ENCODE measurements around the gene MYO3B. TPM values are rescaled to one million over a fixed set of nuclear protein-coding genes. Genes with fewer than 3 reads are reported as not detected.

The MYO3B gene
- polyA plus RNA-seq, 1 donor, result 0.30 TPM

GRCh38 chr2:170386554-170386953 lies 208.6 kb downstream of the MYO3B start:
- no peaks in the 10 kb centered on the region for H3K9me3 ChIP-seq (ENCODE audit: control insufficient read depth, low read depth, low read length)
- H3K4me1 ChIP-seq (ENCODE audit: control insufficient read depth, insufficient read depth, low read length), result no peaks in the 10 kb centered on the region
- H3K27ac ChIP-seq (ENCODE audit: low read length), result no peak overlapping the region
- H3K36me3 ChIP-seq (ENCODE audit: control insufficient read depth, insufficient read depth, low read length), result no peaks in the 10 kb centered on the region
- no peak for DNase-seq
- WGBS (ENCODE audit: insufficient coverage, low lambda C conversion rate), result no CpG with 5 or more reads among the region's 3 CpGs
- peaks cover 36% of the 10 kb centered on the region for H3K27me3 ChIP-seq (ENCODE audit: control insufficient read depth, insufficient read depth, low read length)
- H3K4me3 ChIP-seq (ENCODE audit: low read length), result no peak overlapping the region

- Histone ChIP-seq H3K4me3 (ENCODE audit: low read length) (no peak overlapping the region), H3K4me1 (ENCODE audit: control insufficient read depth, insufficient read depth, low read length) (no peaks in the 10 kb centered on the region), H3K36me3 (ENCODE audit: control insufficient read depth, insufficient read depth, low read length) (no peaks in the 10 kb centered on the region), H3K9me3 (ENCODE audit: control insufficient read depth, low read depth, low read length) (no peaks in the 10 kb centered on the region), H3K27ac (ENCODE audit: low read length) (no peak overlapping the region), H3K27me3 (ENCODE audit: control insufficient read depth, insufficient read depth, low read length) (peaks cover 25% of the 10 kb centered on the region)
- 100% methylated on average over 1 of the region's 2 CpGs for WGBS (ENCODE audit: insufficient coverage, low lambda C conversion rate)
- DNase-seq, result no peak
Observed at GRCh38 chr2:170391018-170391417, 213.1 kb downstream of the MYO3B start.

GRCh38 chr2:170391697-170392096 lies 213.8 kb downstream of the MYO3B start:
- no peaks in the 10 kb centered on the region for H3K36me3 ChIP-seq (ENCODE audit: control insufficient read depth, insufficient read depth, low read length)
- no peak overlapping the region for H3K4me3 ChIP-seq (ENCODE audit: low read length)
- H3K9me3 ChIP-seq (ENCODE audit: control insufficient read depth, low read depth, low read length), result no peaks in the 10 kb centered on the region
- H3K27ac ChIP-seq (ENCODE audit: low read length), result no peak overlapping the region
- WGBS (ENCODE audit: insufficient coverage, low lambda C conversion rate), result no CpG with 5 or more reads among the region's 5 CpGs
- peaks cover 26% of the 10 kb centered on the region for H3K27me3 ChIP-seq (ENCODE audit: control insufficient read depth, insufficient read depth, low read length)
- DNase-seq, result no peak
- no peaks in the 10 kb centered on the region for H3K4me1 ChIP-seq (ENCODE audit: control insufficient read depth, insufficient read depth, low read length)

GRCh38 chr2:170393861-170394498 lies 216.0 kb downstream of the MYO3B start:
- Histone ChIP-seq H3K4me1 (ENCODE audit: control insufficient read depth, insufficient read depth, low read length) (no peaks in the 10 kb centered on the region), H3K27ac (ENCODE audit: low read length) (no peak overlapping the region), H3K27me3 (ENCODE audit: control insufficient read depth, insufficient read depth, low read length) (peaks cover 22% of the 10 kb centered on the region), H3K4me3 (ENCODE audit: low read length) (no peak overlapping the region), H3K9me3 (ENCODE audit: control insufficient read depth, low read depth, low read length) (no peaks in the 10 kb centered on the region), H3K36me3 (ENCODE audit: control insufficient read depth, insufficient read depth, low read length) (no peaks in the 10 kb centered on the region)
- 53% methylated on average over 2 of the region's 2 CpGs for WGBS (ENCODE audit: insufficient coverage, low lambda C conversion rate)
- DNase-seq, result no peak

- Histone ChIP-seq H3K4me3 (ENCODE audit: low read length) (no peak overlapping the region), H3K27me3 (ENCODE audit: control insufficient read depth, insufficient read depth, low read length) (peaks cover 18% of the 10 kb centered on the region), H3K27ac (ENCODE audit: low read length) (no peak overlapping the region), H3K4me1 (ENCODE audit: control insufficient read depth, insufficient read depth, low read length) (no peaks in the 10 kb centered on the region), H3K36me3 (ENCODE audit: control insufficient read depth, insufficient read depth, low read length) (no peaks in the 10 kb centered on the region), H3K9me3 (ENCODE audit: control insufficient read depth, low read depth, low read length) (no peaks in the 10 kb centered on the region)
- no peak for DNase-seq
Observed at GRCh38 chr2:170394641-170395387, 216.9 kb downstream of the MYO3B start.

- Histone ChIP-seq H3K9me3 (ENCODE audit: control insufficient read depth, low read depth, low read length) (no peaks in the 10 kb centered on the region), H3K27ac (ENCODE audit: low read length) (no peak overlapping the region), H3K4me3 (ENCODE audit: low read length) (no peak overlapping the region), H3K36me3 (ENCODE audit: control insufficient read depth, insufficient read depth, low read length) (no peaks in the 10 kb centered on the region), H3K27me3 (ENCODE audit: control insufficient read depth, insufficient read depth, low read length) (peaks cover 10% of the 10 kb centered on the region), H3K4me1 (ENCODE audit: control insufficient read depth, insufficient read depth, low read length) (no peaks in the 10 kb centered on the region)
- DNase-seq, result no peak
- 80% methylated on average over 1 of the region's 5 CpGs for WGBS (ENCODE audit: insufficient coverage, low lambda C conversion rate)
Observed at GRCh38 chr2:170396799-170397459, 219.0 kb downstream of the MYO3B start.

- WGBS (ENCODE audit: insufficient coverage, low lambda C conversion rate), result 100% methylated on average over 1 of the region's 3 CpGs
- no peaks in the 10 kb centered on the region for H3K9me3 ChIP-seq (ENCODE audit: control insufficient read depth, low read depth, low read length)
Observed at GRCh38 chr2:170401187-170401586, 223.2 kb downstream of the MYO3B start.

GRCh38 chr2:170404846-170405245 lies 226.9 kb downstream of the MYO3B start:
- Histone ChIP-seq H3K27ac (ENCODE audit: low read length) (no peak overlapping the region), H3K4me3 (ENCODE audit: low read length) (no peak overlapping the region), H3K9me3 (ENCODE audit: control insufficient read depth, low read depth, low read length) (no peaks in the 10 kb centered on the region), H3K36me3 (ENCODE audit: control insufficient read depth, insufficient read depth, low read length) (no peaks in the 10 kb centered on the region), H3K4me1 (ENCODE audit: control insufficient read depth, insufficient read depth, low read length) (no peaks in the 10 kb centered on the region), H3K27me3 (ENCODE audit: control insufficient read depth, insufficient read depth, low read length) (peaks cover 6% of the 10 kb centered on the region)
- DNase-seq, result no peak
- WGBS (ENCODE audit: insufficient coverage, low lambda C conversion rate), result 40% methylated on average over 1 of the region's 3 CpGs

More at GRCh38 chr2:170401187-170401586, 223.2 kb downstream of the MYO3B start:
- Histone ChIP-seq H3K36me3 (ENCODE audit: control insufficient read depth, insufficient read depth, low read length) (no peaks in the 10 kb centered on the region), H3K27me3 (ENCODE audit: control insufficient read depth, insufficient read depth, low read length) (peaks cover 10% of the 10 kb centered on the region), H3K27ac (ENCODE audit: low read length) (no peak overlapping the region), H3K4me1 (ENCODE audit: control insufficient read depth, insufficient read depth, low read length) (no peaks in the 10 kb centered on the region), H3K4me3 (ENCODE audit: low read length) (no peak overlapping the region)
- no peak for DNase-seq

- no peak overlapping the region for H3K4me3 ChIP-seq (ENCODE audit: low read length)
- H3K36me3 ChIP-seq (ENCODE audit: control insufficient read depth, insufficient read depth, low read length), result no peaks in the 10 kb centered on the region
- no peaks in the 10 kb centered on the region for H3K4me1 ChIP-seq (ENCODE audit: control insufficient read depth, insufficient read depth, low read length)
- H3K27me3 ChIP-seq (ENCODE audit: control insufficient read depth, insufficient read depth, low read length), result peaks cover 6% of the 10 kb centered on the region
- H3K27ac ChIP-seq (ENCODE audit: low read length), result no peak overlapping the region
- H3K9me3 ChIP-seq (ENCODE audit: control insufficient read depth, low read depth, low read length), result no peaks in the 10 kb centered on the region
- no CpG with 5 or more reads among the region's 2 CpGs for WGBS (ENCODE audit: insufficient coverage, low lambda C conversion rate)
- DNase-seq, result no peak
Observed at GRCh38 chr2:170405326-170405725, 227.4 kb downstream of the MYO3B start.

GRCh38 chr2:170408461-170409163 lies 230.7 kb downstream of the MYO3B start:
- 67% methylated on average over 1 of the region's 6 CpGs for WGBS (ENCODE audit: insufficient coverage, low lambda C conversion rate)
- no peak overlapping the region for H3K27ac ChIP-seq (ENCODE audit: low read length)
- no peak for DNase-seq
- H3K4me1 ChIP-seq (ENCODE audit: control insufficient read depth, insufficient read depth, low read length), result no peaks in the 10 kb centered on the region
- peaks cover 3% of the 10 kb centered on the region for H3K27me3 ChIP-seq (ENCODE audit: control insufficient read depth, insufficient read depth, low read length)
- no peaks in the 10 kb centered on the region for H3K36me3 ChIP-seq (ENCODE audit: control insufficient read depth, insufficient read depth, low read length)
- H3K4me3 ChIP-seq (ENCODE audit: low read length), result no peak overlapping the region
- H3K9me3 ChIP-seq (ENCODE audit: control insufficient read depth, low read depth, low read length), result no peaks in the 10 kb centered on the region
